GM19372 (cell line): ENCODE data around the gene MADCAM1.
"Not testable (repeated sequence)": the region's sequence is repeated elsewhere in the genome, so short reads cannot be mapped to it uniquely, and the experiment has no call there.

Source experiments
- ATAC-seq: cut with Tn5 transposase; IDR thresholded peaks from one replicate; pipeline ENCODE4 v1.9.1; 2021; ENCODE audit warnings: mild to moderate bottlenecking, low read depth, moderate library complexity; ENCODE audit not compliant: unreplicated experiment

MADCAM1 gene

GRCh38 chr19:496112-496665, at the start of gene MADCAM1:
MADCAM1 (plus strand) TSS chr19:496486; CDS start chr19:496500, 14 bp downstream.
- ATAC-seq = no peak

- ATAC-seq = no peak
Measured at GRCh38 chr19:447064-447426, 49.2 kb upstream of the MADCAM1 start.

GRCh38 chr19:447816-448560, 48.3 kb upstream of the MADCAM1 start:
- ATAC-seq = no peak

- ATAC-seq = no peak
Measured at GRCh38 chr19:449916-450315, 46.4 kb upstream of the MADCAM1 start.

DNA sequence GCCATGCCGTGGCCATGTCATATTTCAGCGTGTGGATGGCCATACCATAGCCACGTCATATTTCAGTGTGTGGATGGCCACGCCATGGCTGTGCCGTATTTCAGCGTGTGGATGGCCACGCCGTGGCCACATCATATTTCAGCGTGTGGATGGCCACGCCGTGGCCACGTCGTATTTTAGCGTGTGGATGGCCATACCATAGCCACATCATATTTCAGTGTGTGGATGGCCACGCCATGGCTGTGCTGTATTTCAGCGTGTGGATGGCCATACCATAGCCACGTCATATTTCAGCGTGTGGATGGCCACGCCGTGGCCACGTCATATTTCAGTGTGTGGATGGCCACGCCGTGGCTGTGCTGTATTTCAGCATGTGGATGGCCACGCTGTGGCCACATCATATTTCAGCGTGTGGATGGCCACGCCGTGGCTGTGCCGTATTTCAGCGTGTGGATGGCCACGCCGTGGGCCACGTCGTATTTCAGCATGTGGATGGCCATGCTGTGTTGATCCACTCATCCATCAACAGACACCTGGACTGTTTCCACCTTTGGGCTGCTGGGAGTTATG, 45.3 kb upstream of the MADCAM1 start:
- ATAC-seq = not testable (repeated sequence)

DNA sequence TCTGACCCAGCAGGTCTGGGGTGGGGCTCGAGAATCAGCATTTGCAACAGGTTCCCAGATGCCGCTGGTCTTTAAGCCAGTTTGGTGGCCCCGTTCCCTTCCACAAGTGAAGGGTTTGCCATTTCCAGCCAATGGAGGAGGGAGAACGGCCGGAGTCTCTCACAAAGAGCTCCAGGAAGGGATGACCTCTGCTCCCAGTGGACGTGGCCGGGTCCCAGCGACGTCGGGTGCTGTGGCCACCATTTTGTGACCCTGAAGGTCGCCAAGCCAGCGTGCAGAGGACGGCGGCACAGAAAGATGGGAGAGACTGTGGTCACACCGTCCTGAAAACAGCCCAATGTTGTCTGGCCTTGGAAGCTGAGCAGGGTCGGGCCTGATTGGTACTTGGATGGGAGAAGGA, 43.5 kb upstream of the MADCAM1 start:
- ATAC-seq = no peak

GRCh38 chr19:453606-454005, 42.7 kb upstream of the MADCAM1 start:
- ATAC-seq = no peak

DNA sequence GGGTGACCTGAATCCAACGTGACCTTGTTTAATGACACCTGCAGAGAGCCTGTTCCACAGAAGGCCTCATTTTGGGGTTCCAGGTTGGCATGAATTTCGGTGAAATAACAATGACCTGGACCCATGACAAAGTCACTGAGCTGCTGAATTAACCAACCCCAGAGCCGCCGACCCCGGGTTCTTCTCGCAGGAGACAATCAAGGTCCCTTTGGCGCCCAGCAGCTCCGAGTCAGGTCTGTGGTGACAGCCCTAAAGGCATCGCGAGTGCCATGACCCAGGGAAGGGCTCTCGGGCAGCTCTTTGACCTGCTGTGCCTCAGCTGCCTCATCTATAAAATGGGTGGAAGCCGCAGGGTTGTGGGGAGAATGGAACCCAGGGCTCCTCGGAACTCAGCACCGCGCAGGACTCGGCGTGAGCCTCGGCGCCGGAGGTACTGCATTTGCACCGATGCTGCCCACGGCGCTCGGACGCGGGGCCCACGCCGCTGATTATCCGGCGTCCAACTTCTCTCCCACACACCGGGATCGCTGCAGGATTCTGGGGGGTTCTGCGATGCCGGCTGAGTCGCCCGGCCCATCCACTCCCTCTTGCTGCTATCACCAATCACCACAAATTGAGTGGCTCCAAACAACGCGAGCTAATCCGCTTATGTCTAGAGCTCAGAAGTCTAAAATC, 41.1 kb upstream of the MADCAM1 start:
- no peak for ATAC-seq

DNA sequence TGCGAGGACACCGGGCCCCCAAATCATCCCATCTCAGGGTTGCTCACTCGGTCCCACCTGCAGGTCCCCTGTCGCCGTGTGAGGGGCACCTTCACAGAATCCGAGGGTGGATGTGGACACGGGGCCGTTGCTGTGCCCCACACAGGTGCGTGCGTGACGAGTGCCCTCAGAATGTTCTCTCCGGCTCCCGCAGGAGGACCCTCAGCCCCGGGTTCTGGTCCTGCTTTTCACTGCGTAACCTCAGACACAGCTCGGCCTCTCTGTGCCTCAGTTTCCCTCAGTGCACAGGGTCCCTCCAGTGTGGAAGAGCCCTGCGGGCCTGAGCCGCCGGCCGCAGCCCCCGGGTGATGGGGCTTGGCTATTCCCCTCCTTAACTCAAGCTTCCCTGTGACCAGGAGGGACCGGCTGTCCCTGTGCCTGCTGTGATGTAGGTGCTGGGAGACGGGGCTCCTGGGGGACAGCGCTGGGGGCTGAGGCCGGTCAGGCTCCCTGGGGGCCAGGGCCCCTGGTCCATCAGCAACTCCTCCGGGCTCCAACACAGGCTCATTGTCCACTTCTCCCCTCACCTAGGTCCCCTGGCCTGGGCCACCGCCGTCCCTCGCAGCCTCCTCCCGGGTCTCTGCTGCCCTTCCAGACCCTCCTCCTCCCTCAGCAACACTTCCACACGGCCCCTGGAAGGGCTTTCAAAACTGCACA, 40.3 kb upstream of the MADCAM1 start:
- no peak for ATAC-seq

- ATAC-seq = no peak
Measured at GRCh38 chr19:456547-457110, 39.7 kb upstream of the MADCAM1 start.

DNA sequence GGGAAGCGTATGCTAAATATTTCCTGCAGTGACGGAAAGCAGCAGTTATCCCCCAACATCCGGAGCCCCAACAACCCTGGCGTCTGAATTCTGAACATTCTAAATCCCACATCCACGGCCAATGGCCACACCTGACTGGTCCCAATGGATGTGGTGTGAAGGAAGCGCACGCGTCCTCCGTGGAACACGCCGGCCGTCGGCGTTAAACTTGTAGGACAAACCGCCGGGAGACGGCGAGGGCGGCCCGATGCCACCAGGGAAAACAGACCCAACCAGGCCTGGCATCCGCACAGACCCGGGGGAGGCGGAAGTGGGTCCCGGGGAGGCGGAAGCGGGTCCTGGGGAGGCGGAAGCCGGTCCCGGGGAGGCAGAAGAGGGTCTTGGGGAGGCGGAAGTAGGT, 38.6 kb upstream of the MADCAM1 start:
- no peak for ATAC-seq

DNA sequence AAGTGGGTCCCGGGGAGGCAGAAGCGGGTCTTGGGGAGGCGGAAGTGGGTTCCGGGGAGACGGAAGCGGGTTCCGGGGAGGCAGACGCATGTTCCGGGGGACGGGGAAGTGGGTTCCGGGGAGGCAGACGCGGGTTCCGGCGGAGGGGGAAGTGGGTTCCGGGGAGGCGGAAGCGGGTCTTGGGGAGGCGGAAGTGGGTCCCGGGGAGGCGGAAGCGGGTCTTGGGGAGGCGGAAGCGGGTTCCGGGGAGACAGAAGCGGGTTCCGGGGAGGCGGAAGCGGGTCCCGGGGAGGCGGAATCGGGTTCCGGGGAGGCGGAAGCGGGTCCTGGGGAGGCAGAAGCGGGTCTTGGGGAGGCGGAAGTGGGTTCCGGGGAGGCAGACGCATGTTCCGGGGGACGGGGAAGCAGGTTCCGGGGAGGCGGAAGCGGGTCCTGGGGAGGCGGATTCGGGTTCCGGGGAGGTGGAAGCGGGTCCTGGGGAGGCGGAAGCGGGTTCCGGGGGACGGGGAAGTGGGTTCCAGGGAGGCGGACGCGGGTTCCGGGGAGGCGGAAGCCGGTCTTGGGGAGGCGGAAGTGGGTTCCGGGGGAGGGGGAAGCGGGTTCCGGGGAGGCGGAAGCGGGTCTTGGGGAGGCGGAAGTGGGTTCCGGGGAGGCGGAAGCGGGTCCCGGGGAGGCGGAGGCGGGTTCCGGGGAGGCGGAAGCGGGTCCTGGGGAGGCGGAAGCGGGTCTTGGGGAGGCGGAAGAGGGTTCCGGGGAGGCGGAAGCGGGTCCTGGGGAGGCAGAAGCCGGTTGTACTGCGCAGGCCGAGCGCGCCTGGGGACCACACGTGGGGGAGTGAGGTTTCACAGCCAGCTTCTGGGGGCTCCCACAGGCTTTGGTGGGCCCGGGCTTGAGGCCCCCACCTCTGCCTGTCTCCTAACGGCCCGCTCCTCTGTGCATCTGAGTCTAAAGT, 37.9 kb upstream of the MADCAM1 start:
- no peak for ATAC-seq

DNA sequence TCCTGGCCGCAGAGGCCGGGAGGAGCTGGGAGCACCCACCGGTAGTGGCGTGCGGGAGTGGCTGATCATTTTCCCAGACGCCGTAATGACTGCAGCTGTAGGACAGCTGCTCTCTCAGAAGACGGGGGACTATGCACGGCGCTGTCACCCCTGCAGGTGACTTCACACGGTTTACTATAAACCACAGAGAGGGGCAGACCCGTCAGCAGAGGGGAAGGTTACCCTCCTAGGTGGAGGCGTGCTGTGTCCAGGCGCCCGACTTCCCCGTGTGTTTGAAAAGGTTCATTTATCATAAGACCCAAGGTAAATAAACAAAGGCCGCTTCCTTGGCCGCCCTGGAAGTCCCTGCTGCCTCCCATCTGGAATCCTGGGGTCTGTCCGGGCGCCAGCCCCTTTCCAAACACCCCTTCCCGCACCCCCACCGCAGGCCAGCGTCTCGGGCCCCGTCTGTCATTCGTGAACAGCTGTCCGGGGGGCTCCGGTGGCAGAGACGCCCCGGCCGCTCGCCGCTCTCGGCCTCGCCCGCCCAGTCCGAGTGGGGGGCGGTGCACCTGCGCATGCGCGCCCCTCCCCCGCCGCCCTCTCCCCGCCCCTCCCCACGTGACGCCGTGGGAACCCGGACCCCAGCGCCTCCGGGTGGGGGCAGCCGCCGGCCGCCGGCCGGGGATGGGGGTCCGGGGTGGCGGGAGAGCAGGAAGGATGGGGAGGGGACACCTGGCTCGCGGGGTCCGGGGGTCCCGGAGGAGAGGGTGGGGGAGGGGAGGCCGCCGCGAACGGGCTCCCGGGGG, 36.4 kb upstream of the MADCAM1 start:
- no peak for ATAC-seq

DNA sequence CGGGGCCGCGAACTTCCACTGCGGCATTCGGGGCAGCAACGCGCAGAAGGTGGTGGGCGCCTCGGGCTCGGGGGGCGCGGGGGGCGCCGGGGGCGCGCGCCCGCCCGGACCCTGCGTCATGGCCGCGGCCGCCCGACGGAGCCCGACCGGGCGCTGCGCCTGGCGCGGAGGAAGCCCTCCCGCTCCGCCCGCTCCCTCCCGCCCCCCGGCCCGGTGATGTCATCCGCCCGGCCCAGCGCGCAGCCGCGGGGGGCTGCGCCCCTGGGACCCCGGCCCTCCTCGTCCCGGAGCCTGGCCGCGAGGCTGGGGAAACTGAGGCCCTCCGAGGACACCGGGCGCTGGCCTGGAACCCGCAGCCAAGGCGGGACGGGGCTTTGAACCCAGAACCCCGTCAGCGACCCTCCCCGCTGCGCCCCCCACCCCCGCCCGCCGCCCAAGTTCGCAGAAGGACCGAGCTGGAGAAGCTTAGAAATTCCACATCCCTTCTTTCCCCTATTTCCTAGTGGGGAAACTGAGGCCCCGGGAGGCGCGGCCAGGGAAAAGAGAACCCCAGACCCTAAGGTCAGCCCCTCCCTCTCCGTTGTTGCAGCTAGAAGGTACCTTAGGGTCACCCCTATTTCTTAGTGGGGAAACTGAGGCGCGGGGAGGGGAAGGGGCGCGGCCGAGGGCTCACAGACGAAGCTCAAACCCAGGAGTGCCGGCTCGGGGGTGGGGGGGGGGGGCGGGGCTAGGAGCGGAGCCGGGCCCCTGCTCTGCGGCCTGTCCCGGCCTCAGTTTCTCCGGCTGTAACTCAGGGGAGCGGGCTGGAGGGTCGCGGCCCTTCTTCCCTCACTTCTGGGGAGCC, 35.2 kb upstream of the MADCAM1 start, which contains the start of gene SHC2:
Gene SHC2 (minus strand): TSS at position 157 of the 844 bp plus-strand sequence. CDS start 37 bp downstream, at position 120.
- ATAC-seq = no peak

DNA sequence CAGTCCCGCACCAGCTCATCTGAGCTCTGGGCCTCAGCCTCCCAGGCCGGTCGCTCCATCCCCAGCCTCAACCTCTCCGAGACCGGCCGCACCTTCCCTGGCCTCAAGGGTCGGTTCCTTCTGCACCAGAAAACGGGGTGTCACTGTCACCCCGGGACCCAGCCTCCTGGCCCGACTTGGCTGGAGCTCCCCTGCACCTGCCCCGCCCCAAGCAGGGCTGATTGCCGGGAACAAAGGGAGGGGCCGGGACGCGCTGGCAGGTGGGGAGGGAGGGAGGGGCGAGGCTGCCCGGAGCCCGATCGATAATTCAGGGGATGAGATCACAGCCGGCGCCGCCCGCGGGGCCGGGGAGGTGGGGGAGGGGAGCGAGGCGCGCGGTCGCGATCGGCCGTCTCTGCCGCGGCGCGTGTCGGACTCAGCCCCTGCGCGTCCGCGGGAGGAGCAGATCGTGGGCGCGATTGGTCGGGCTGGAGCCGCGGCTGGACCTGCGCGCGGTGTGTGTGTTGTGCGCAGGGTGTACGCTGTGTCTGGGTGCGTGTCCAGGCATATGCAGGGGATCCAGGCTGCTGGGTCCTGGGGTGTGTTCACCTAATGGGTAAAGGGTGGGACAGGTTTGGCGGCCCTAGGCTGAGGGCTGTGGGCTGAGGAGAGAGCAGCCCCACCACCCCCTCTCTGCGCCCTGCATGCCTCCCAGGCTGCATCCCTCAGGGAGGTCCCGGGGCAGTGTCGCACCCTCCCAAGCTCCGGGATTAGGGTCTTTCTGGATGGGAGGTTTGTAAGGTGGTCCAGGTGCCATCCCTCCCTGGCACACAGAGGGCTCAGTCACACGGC, 34.4 kb upstream of the MADCAM1 start:
- ATAC-seq = no peak

DNA sequence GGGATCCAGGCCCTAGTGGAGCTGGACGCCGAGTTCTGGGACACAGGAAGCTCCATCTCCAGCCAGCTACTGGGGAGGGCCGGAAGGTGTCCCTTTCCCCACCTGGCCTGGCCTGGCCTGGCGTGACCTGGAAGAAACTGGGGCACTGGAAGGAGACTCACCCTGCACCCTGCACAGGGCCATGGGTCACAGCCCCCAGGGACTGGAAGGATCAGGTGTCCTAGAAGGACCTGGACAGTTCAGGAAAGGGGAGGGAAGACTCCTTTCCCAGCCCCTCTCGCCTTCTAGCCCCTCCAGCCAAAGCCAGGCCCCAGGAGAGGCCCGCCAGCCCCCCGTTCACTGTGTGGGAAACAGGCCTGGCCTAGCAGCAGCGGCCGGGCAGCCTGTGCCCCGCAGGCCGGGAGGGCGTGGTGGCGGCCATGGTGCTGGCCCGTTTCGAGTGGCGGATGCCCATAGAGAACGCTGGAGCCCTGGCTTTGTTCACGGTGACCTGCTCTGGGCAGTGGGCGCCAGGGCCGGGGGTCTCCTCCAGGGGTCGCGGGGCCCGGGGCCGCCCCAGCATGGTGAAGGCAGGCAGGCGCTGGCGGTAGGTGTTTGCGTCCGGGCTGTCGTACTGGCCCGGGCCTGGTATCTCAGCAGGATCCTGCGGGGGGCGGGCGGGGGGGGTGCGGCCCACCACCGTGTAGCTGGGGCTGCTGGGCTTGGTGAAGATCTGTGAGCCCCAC, 32.6 kb upstream of the MADCAM1 start:
- no peak for ATAC-seq
